ENCODE results near the gene ENPP3.

ENPP3 gene

GRCh38 chr6:131629651-131630050 lies 7.5 kb upstream of the ENPP3 start:
- no peaks in the 10 kb centered on the region for H3K9me3 ChIP-seq (ENCODE audit: low read length)
- peaks cover 25% of the 10 kb centered on the region for H3K4me1 ChIP-seq (ENCODE audit: insufficient read depth, low read length)
- H3K36me3 ChIP-seq (ENCODE audit: insufficient read depth, low read length), result peaks cover 15% of the 10 kb centered on the region

GRCh38 chr6:131631625-131632289 lies 5.3 kb upstream of the ENPP3 start:
- no peaks in the 10 kb centered on the region for H3K9me3 ChIP-seq (ENCODE audit: low read length)
- peaks cover 23% of the 10 kb centered on the region for H3K4me1 ChIP-seq (ENCODE audit: insufficient read depth, low read length)
- H3K27me3 ChIP-seq (ENCODE audit: insufficient read depth, low read length), result no peaks in the 10 kb centered on the region
- H3K36me3 ChIP-seq (ENCODE audit: insufficient read depth, low read length), result no peaks in the 10 kb centered on the region
- no peak overlapping the region for H3K4me3 ChIP-seq (ENCODE audit: low read length)
- no peak overlapping the region for H2AFZ ChIP-seq (ENCODE audit: low read depth, low read length)

More at GRCh38 chr6:131629651-131630050, 7.5 kb upstream of the ENPP3 start:
- H2AFZ ChIP-seq (ENCODE audit: low read depth, low read length), result no peak overlapping the region
- H3K4me3 ChIP-seq (ENCODE audit: low read length), result no peak overlapping the region
- no peaks in the 10 kb centered on the region for H3K27me3 ChIP-seq (ENCODE audit: insufficient read depth, low read length)

- Histone ChIP-seq H3K27me3 (ENCODE audit: insufficient read depth, low read length) (no peaks in the 10 kb centered on the region), H3K36me3 (ENCODE audit: insufficient read depth, low read length) (no peaks in the 10 kb centered on the region), H3K4me1 (ENCODE audit: insufficient read depth, low read length) (no peaks in the 10 kb centered on the region), H3K9me3 (ENCODE audit: low read length) (no peaks in the 10 kb centered on the region), H2AFZ (ENCODE audit: low read depth, low read length) (no peak overlapping the region), H3K4me3 (ENCODE audit: low read length) (no peak overlapping the region)
These were observed 1.4 kb upstream of the ENPP3 start for GRCh38 chr6:131635384-131636340.

GRCh38 chr6:131638013-131638412 lies 911 bp downstream of the ENPP3 start:
- Histone ChIP-seq H3K4me1 (ENCODE audit: insufficient read depth, low read length) (no peaks in the 10 kb centered on the region), H3K27me3 (ENCODE audit: insufficient read depth, low read length) (no peaks in the 10 kb centered on the region), H2AFZ (ENCODE audit: low read depth, low read length) (no peak overlapping the region), H3K36me3 (ENCODE audit: insufficient read depth, low read length) (no peaks in the 10 kb centered on the region), H3K4me3 (ENCODE audit: low read length) (no peak overlapping the region), H3K9me3 (ENCODE audit: low read length) (no peaks in the 10 kb centered on the region)

- no peak overlapping the region for H2AFZ ChIP-seq (ENCODE audit: low read depth, low read length)
- no peaks in the 10 kb centered on the region for H3K4me1 ChIP-seq (ENCODE audit: insufficient read depth, low read length)
- no peak overlapping the region for H3K4me3 ChIP-seq (ENCODE audit: low read length)
- no peaks in the 10 kb centered on the region for H3K9me3 ChIP-seq (ENCODE audit: low read length)
- H3K27me3 ChIP-seq (ENCODE audit: insufficient read depth, low read length), result no peaks in the 10 kb centered on the region
- H3K36me3 ChIP-seq (ENCODE audit: insufficient read depth, low read length), result no peaks in the 10 kb centered on the region
These were observed 3.0 kb downstream of the ENPP3 start for GRCh38 chr6:131640100-131640499.

- no peak overlapping the region for H3K4me3 ChIP-seq (ENCODE audit: low read length)
- H3K36me3 ChIP-seq (ENCODE audit: insufficient read depth, low read length), result no peaks in the 10 kb centered on the region
- no peak overlapping the region for H2AFZ ChIP-seq (ENCODE audit: low read depth, low read length)
- H3K27me3 ChIP-seq (ENCODE audit: insufficient read depth, low read length), result no peaks in the 10 kb centered on the region
- H3K9me3 ChIP-seq (ENCODE audit: low read length), result no peaks in the 10 kb centered on the region
- no peaks in the 10 kb centered on the region for H3K4me1 ChIP-seq (ENCODE audit: insufficient read depth, low read length)
These were observed 3.5 kb downstream of the ENPP3 start for GRCh38 chr6:131640576-131640975.

GRCh38 chr6:131641554-131641953 lies 4.5 kb downstream of the ENPP3 start:
- H3K4me3 ChIP-seq (ENCODE audit: low read length), result no peak overlapping the region
- H3K4me1 ChIP-seq (ENCODE audit: insufficient read depth, low read length), result no peaks in the 10 kb centered on the region
- H3K27me3 ChIP-seq (ENCODE audit: insufficient read depth, low read length), result no peaks in the 10 kb centered on the region
- H3K36me3 ChIP-seq (ENCODE audit: insufficient read depth, low read length), result no peaks in the 10 kb centered on the region
- H3K9me3 ChIP-seq (ENCODE audit: low read length), result no peaks in the 10 kb centered on the region
- no peak overlapping the region for H2AFZ ChIP-seq (ENCODE audit: low read depth, low read length)

GRCh38 chr6:131642565-131642964 lies 5.5 kb downstream of the ENPP3 start:
- H3K4me3 ChIP-seq (ENCODE audit: low read length), result no peak overlapping the region
- H3K4me1 ChIP-seq (ENCODE audit: insufficient read depth, low read length), result no peaks in the 10 kb centered on the region
- H2AFZ ChIP-seq (ENCODE audit: low read depth, low read length), result no peak overlapping the region
- no peaks in the 10 kb centered on the region for H3K9me3 ChIP-seq (ENCODE audit: low read length)
- H3K27me3 ChIP-seq (ENCODE audit: insufficient read depth, low read length), result no peaks in the 10 kb centered on the region
- no peaks in the 10 kb centered on the region for H3K36me3 ChIP-seq (ENCODE audit: insufficient read depth, low read length)

GRCh38 chr6:131642987-131643611 lies 6.0 kb downstream of the ENPP3 start:
- H3K9me3 ChIP-seq (ENCODE audit: low read length), result no peaks in the 10 kb centered on the region
- H2AFZ ChIP-seq (ENCODE audit: low read depth, low read length), result no peak overlapping the region
- H3K4me3 ChIP-seq (ENCODE audit: low read length), result no peak overlapping the region
- no peaks in the 10 kb centered on the region for H3K27me3 ChIP-seq (ENCODE audit: insufficient read depth, low read length)
- no peaks in the 10 kb centered on the region for H3K36me3 ChIP-seq (ENCODE audit: insufficient read depth, low read length)
- no peaks in the 10 kb centered on the region for H3K4me1 ChIP-seq (ENCODE audit: insufficient read depth, low read length)

- no peaks in the 10 kb centered on the region for H3K27me3 ChIP-seq (ENCODE audit: insufficient read depth, low read length)
These were observed 6.9 kb downstream of the ENPP3 start for GRCh38 chr6:131643855-131644460.

GRCh38 chr6:131644921-131645320 lies 7.8 kb downstream of the ENPP3 start:
- H3K4me1 ChIP-seq (ENCODE audit: insufficient read depth, low read length), result no peaks in the 10 kb centered on the region
- H2AFZ ChIP-seq (ENCODE audit: low read depth, low read length), result no peak overlapping the region
- no peaks in the 10 kb centered on the region for H3K27me3 ChIP-seq (ENCODE audit: insufficient read depth, low read length)
- no peak overlapping the region for H3K4me3 ChIP-seq (ENCODE audit: low read length)
- H3K9me3 ChIP-seq (ENCODE audit: low read length), result no peaks in the 10 kb centered on the region
- no peaks in the 10 kb centered on the region for H3K36me3 ChIP-seq (ENCODE audit: insufficient read depth, low read length)

More at GRCh38 chr6:131643855-131644460, 6.9 kb downstream of the ENPP3 start:
- H3K36me3 ChIP-seq (ENCODE audit: insufficient read depth, low read length), result no peaks in the 10 kb centered on the region
- no peaks in the 10 kb centered on the region for H3K9me3 ChIP-seq (ENCODE audit: low read length)
- no peak overlapping the region for H3K4me3 ChIP-seq (ENCODE audit: low read length)
- H2AFZ ChIP-seq (ENCODE audit: low read depth, low read length), result no peak overlapping the region
- no peaks in the 10 kb centered on the region for H3K4me1 ChIP-seq (ENCODE audit: insufficient read depth, low read length)

- Histone ChIP-seq H3K4me3 (ENCODE audit: low read length) (no peak overlapping the region), H3K4me1 (ENCODE audit: insufficient read depth, low read length) (no peaks in the 10 kb centered on the region), H3K36me3 (ENCODE audit: insufficient read depth, low read length) (no peaks in the 10 kb centered on the region), H2AFZ (ENCODE audit: low read depth, low read length) (no peak overlapping the region), H3K9me3 (ENCODE audit: low read length) (no peaks in the 10 kb centered on the region), H3K27me3 (ENCODE audit: insufficient read depth, low read length) (no peaks in the 10 kb centered on the region)
These were observed 8.7 kb downstream of the ENPP3 start for GRCh38 chr6:131645846-131646245.

GRCh38 chr6:131646249-131646670 lies 9.2 kb downstream of the ENPP3 start:
- no peaks in the 10 kb centered on the region for H3K9me3 ChIP-seq (ENCODE audit: low read length)
- H2AFZ ChIP-seq (ENCODE audit: low read depth, low read length), result no peak overlapping the region
- no peaks in the 10 kb centered on the region for H3K4me1 ChIP-seq (ENCODE audit: insufficient read depth, low read length)
- H3K4me3 ChIP-seq (ENCODE audit: low read length), result no peak overlapping the region
- no peaks in the 10 kb centered on the region for H3K36me3 ChIP-seq (ENCODE audit: insufficient read depth, low read length)
- no peaks in the 10 kb centered on the region for H3K27me3 ChIP-seq (ENCODE audit: insufficient read depth, low read length)

Measured in neuron (in vitro differentiated cells).